ENCODE measurements around the gene OPCML.

The OPCML gene

DNA sequence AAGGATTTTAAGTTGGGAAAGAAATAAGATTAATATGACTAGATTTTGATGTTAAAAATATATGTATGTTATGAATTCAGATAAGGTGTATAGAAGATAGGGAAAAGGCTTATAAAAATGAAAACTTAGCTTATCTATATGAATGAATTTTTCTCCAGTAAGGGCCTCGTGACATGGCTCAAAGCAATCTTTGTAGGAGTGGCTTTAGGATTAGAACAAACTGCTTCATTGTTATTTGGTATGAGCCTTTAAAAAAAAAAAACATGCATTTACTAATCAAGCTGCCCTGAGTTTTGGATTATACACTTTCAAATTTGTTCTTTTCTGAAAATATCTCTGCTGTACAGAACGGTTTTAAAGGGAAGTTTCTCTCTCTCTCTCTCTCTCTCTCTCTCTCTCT, 905.9 kb downstream of the OPCML start:
- H3K27me3 ChIP-seq (replicated peaks), result no peaks in the 10 kb centered on the region
- DNase-seq, result no peak

DNA sequence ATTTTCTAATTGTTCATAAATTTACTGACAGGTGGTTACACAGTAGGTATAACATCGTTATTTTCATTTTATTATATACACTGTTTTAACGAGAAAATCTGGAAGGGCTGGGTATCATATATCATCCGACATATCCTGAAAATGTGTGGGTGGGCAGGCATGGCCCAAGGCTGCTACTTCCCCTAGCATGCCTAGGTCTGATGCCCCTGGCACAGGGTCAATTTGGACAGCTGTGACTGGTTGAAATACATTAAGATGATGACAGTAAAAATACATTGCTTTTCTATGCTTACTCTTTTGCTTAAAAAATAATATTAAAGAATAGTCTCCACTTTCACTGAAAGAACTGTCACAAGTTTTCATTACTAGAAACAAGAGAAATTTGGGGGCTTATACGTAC, 908.8 kb downstream of the OPCML start:
- H3K27me3 ChIP-seq (replicated peaks), result no peaks in the 10 kb centered on the region
- DNase-seq, result no peak
- no peak overlapping the region for H3K27ac ChIP-seq
- TF ChIP-seq, protein P1, sequence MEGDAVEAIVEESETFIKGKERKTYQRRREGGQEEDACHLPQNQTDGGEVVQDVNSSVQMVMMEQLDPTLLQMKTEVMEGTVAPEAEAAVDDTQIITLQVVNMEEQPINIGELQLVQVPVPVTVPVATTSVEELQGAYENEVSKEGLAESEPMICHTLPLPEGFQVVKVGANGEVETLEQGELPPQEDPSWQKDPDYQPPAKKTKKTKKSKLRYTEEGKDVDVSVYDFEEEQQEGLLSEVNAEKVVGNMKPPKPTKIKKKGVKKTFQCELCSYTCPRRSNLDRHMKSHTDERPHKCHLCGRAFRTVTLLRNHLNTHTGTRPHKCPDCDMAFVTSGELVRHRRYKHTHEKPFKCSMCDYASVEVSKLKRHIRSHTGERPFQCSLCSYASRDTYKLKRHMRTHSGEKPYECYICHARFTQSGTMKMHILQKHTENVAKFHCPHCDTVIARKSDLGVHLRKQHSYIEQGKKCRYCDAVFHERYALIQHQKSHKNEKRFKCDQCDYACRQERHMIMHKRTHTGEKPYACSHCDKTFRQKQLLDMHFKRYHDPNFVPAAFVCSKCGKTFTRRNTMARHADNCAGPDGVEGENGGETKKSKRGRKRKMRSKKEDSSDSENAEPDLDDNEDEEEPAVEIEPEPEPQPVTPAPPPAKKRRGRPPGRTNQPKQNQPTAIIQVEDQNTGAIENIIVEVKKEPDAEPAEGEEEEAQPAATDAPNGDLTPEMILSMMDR (IDR thresholded peaks at IDR 0.05; ENCODE audit: low read depth, low read length, missing control alignments), result no peak
- in situ Hi-C loops (cut with HindIII; ENCODE audit: low pct_ligation_motif_present, low sequenced_read_pairs), result no loop called here
- H3K4me3 ChIP-seq (ENCODE audit: low read depth, low read length), result no peak overlapping the region
- no peaks in the 10 kb centered on the region for H3K36me3 ChIP-seq (replicated peaks)

More for the DNA sequence above, 905.9 kb downstream of the OPCML start:
- TF ChIP-seq, protein P1 (IDR thresholded peaks at IDR 0.05; ENCODE audit: low read depth, low read length, missing control alignments), result no peak
- no peak overlapping the region for H3K4me3 ChIP-seq (ENCODE audit: low read depth, low read length)
- in situ Hi-C loops (cut with HindIII; ENCODE audit: low pct_ligation_motif_present, low sequenced_read_pairs), result no loop called here
- H3K27ac ChIP-seq, result no peak overlapping the region
- H3K36me3 ChIP-seq (replicated peaks), result no peaks in the 10 kb centered on the region

DNA sequence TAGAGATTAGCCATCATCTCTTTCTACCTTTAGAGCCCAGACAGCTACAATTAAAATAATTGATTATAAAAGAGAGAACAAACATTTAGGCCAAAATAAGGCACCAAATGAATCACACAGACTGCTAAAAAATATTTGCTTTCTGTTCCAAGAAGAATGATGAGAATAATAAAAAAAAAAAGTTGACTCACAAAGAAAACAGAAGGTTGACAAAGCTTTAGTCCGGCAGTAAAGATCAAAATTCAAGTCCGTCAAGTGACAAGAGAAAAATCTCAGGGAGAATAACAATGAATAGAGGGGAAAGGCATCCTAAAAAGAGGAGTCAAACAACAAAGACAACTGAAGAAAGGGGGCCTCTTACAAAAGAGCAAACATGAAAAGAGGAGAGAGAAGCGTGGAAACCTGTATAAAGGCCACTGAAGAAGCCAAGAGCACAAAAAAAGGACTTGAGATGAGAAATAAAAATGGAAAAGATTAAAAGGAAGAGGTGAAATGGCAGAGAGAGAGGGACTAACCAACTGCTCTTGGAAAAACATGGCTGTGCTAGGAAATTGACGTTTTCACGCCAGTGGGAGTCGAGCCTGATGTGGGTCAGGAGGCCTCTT, 910.2 kb downstream of the OPCML start:
- no peaks in the 10 kb centered on the region for H3K27me3 ChIP-seq (replicated peaks)
- no peak for DNase-seq
- peak overlapping the region; percentile 36 for H3K27ac ChIP-seq
- in situ Hi-C loops (cut with HindIII; ENCODE audit: low pct_ligation_motif_present, low sequenced_read_pairs), result no loop called here
- H3K4me3 ChIP-seq (ENCODE audit: low read depth, low read length), result no peak overlapping the region
- TF ChIP-seq, protein P1 (IDR thresholded peaks at IDR 0.05; ENCODE audit: low read depth, low read length, missing control alignments), result no peak
- H3K36me3 ChIP-seq (replicated peaks), result no peaks in the 10 kb centered on the region

DNA sequence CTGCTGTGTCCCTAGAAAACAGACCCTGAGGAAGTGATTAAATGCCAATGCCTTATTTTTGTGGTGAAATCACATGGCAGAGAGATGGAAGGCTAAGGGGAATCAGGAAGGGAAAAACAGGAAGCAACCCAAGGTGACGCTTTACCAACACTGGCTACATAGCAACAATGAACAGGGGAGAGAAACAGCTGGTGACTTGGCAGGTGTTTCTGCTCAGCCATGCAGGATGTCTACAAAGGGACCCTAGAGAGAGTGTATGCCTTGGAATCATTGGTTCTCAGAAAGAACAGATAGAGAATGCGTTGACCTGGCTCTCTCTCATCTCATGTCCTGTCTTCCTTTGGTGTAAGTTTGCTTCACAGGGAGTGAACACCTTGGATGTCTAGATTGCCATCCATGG, 911.9 kb downstream of the OPCML start:
- H3K36me3 ChIP-seq (replicated peaks), result no peaks in the 10 kb centered on the region
- TF ChIP-seq, protein P1 (IDR thresholded peaks at IDR 0.05; ENCODE audit: low read depth, low read length, missing control alignments), result no peak
- H3K27me3 ChIP-seq (replicated peaks), result no peaks in the 10 kb centered on the region
- no peak for DNase-seq
- no peak overlapping the region for H3K4me3 ChIP-seq (ENCODE audit: low read depth, low read length)
- H3K27ac ChIP-seq, result no peak overlapping the region
- in situ Hi-C loops (cut with HindIII; ENCODE audit: low pct_ligation_motif_present, low sequenced_read_pairs), result no loop called here

DNA sequence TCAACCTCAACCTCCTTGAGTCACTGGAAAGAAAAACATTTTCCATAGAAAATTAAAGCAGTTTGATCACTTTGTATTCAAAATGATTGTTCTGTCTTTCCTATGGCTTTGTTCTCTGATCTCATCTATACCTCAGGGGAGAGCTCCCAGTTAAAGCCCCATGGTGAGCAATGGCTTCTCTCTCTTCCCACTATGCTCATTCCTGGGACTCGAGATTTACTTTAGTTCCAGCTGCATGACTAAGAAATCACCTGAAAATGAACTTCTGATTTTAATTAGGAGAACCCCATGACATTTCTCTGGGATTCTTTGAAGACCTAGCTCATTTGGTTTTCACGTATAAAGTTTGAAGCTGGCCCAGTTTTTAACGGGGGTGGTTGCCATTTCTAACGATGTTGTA, 921.5 kb downstream of the OPCML start:
- in situ Hi-C loops (cut with HindIII; ENCODE audit: low pct_ligation_motif_present, low sequenced_read_pairs), result no loop called here
- TF ChIP-seq, protein P1 (IDR thresholded peaks at IDR 0.05; ENCODE audit: low read depth, low read length, missing control alignments), result no peak
- Histone ChIP-seq H3K27ac (no peak overlapping the region), H3K36me3 (replicated peaks) (no peaks in the 10 kb centered on the region), H3K4me3 (ENCODE audit: low read depth, low read length) (no peak overlapping the region), H3K27me3 (replicated peaks) (no peaks in the 10 kb centered on the region)
- no peak for DNase-seq

DNA sequence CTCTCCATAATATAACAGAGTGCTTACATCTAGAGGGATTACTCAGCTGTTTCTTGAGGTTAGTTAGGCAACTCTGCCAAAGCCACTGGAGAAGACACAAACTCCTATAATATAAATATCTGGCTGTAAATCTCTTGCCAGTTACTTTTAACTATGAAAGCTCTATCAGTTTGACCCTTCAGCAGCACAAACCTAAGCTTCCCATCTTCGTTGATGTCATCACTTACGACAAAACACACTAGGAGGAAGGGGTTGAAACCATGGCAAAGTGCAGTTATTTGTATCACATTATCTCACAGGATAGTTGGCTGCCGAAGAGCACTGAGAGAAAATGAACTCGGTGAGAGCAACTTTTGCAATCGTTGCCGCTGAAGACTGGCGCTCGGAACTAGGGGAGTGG, 922.1 kb downstream of the OPCML start:
- TF ChIP-seq, protein P1 (IDR thresholded peaks at IDR 0.05; ENCODE audit: low read depth, low read length, missing control alignments), result no peak
- in situ Hi-C loops (cut with HindIII; ENCODE audit: low pct_ligation_motif_present, low sequenced_read_pairs), result no loop called here
- H3K36me3 ChIP-seq (replicated peaks), result no peaks in the 10 kb centered on the region
- no peak for DNase-seq
- no peak overlapping the region for H3K27ac ChIP-seq
- H3K27me3 ChIP-seq (replicated peaks), result no peaks in the 10 kb centered on the region
- H3K4me3 ChIP-seq (ENCODE audit: low read depth, low read length), result no peak overlapping the region
